ENCODE measurements around the gene FRMD5. TPM values are rescaled to one million over a fixed set of nuclear protein-coding genes. Genes with fewer than 3 reads are reported as not detected.
A peak's percentile ranks its signal among the peaks of the same experiment; 100 is the strongest.

Gene FRMD5
- total RNA-seq, 4 donors from 2014 or later = 0.31 to 0.72 TPM; not detected in 2

- WGBS = 10% methylated on average over 2 of the region's 2 CpGs
- Histone ChIP-seq H3K4me3 (no peak overlapping the region), H3K27me3 (peaks cover 10% of the 10 kb centered on the region), H3K27ac (no peak overlapping the region), H3K9me3 (no peaks in the 10 kb centered on the region), H3K36me3 (no peaks in the 10 kb centered on the region), H3K4me1 (no peaks in the 10 kb centered on the region)
- no peak for DNase-seq (ENCODE audit: low spot score in 2 of 2)
- TF ChIP-seq CTCF (IDR thresholded peaks at IDR 0.05) (no peak), POLR2AphosphoS5 (IDR thresholded peaks at IDR 0.05) (no peak), EP300 (IDR thresholded peaks at IDR 0.05) (no peak), POLR2A (IDR thresholded peaks at IDR 0.05) (no peak)
Observed at GRCh38 chr15:44207643-44208042, 12.6 kb upstream of the FRMD5 start.

- no peak overlapping the region for H3K4me3 ChIP-seq
- H3K27me3 ChIP-seq = peaks cover 19% of the 10 kb centered on the region
- H3K4me1 ChIP-seq = peaks cover 13% of the 10 kb centered on the region
- no peak for DNase-seq (ENCODE audit: low spot score in 2 of 2)
- WGBS = 75% methylated on average over 3 of the region's 3 CpGs
- no peaks in the 10 kb centered on the region for H3K9me3 ChIP-seq
- H3K27ac ChIP-seq = no peak overlapping the region
- H3K36me3 ChIP-seq = no peaks in the 10 kb centered on the region
- TF ChIP-seq POLR2AphosphoS5 (IDR thresholded peaks at IDR 0.05) (no peak), POLR2A (IDR thresholded peaks at IDR 0.05) (no peak), CTCF (IDR thresholded peaks at IDR 0.05) (no peak), EP300 (IDR thresholded peaks at IDR 0.05) (no peak)
Observed at GRCh38 chr15:44199393-44199792, 4.3 kb upstream of the FRMD5 start.

DNA sequence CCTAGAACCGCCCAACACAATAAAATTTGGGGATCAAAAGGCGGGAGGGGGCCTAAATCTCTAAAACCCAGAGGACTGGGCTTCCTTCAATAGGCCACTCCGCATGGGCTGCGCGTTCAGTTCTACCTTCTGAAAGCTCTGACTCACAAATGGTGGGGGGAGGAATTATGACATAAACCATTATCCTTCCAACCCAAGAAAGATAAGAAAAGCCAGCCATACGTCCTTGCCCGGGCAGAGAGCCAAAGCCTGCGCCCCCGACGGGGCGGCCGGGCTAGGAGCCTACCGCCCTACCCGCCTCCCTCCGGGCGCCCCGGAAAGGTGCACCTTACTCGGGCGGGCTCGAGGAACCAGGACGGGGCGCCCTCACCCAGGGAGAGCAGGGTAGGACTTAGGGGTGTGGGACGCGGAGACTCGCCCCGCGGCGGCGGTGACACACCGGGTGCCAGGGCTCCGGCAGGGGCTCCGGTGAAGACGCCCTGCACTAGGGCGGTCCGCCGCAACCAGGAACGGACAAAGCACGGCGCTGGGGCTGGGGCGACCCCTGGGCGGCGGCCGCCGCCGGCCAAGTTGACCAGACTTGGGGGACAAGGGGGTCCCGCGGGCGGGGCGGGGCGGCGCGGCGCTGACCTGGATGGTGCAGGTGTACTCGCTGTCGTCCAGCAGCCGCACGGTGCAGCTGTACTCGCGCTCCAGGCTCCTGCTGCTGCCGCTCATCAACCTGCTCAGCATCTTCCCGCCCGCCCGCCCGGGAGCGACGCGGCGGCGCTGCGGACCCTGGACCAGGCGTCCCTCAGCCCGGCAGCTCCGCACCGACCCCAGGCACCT, 534 bp downstream of the FRMD5 start:
- DNase-seq (ENCODE audit: low spot score in 2 of 2) = peak in 1 of 2 donors; percentile 59
- H3K4me3 ChIP-seq = peak overlapping the region; percentile 54
- WGBS = 4% methylated on average over 36 of the region's 74 CpGs
- H3K9me3 ChIP-seq = no peaks in the 10 kb centered on the region
- peaks cover 53% of the 10 kb centered on the region for H3K27me3 ChIP-seq
- peaks cover 22% of the 10 kb centered on the region for H3K4me1 ChIP-seq
- no peak for TF ChIP-seq EP300 (IDR thresholded peaks at IDR 0.05)
- no peak for TF ChIP-seq POLR2A (IDR thresholded peaks at IDR 0.05)
- TF ChIP-seq POLR2AphosphoS5 (IDR thresholded peaks at IDR 0.05) = no peak
- TF ChIP-seq CTCF (IDR thresholded peaks at IDR 0.05) = no peak
- no peak overlapping the region for H3K27ac ChIP-seq
- H3K36me3 ChIP-seq = no peaks in the 10 kb centered on the region

DNA sequence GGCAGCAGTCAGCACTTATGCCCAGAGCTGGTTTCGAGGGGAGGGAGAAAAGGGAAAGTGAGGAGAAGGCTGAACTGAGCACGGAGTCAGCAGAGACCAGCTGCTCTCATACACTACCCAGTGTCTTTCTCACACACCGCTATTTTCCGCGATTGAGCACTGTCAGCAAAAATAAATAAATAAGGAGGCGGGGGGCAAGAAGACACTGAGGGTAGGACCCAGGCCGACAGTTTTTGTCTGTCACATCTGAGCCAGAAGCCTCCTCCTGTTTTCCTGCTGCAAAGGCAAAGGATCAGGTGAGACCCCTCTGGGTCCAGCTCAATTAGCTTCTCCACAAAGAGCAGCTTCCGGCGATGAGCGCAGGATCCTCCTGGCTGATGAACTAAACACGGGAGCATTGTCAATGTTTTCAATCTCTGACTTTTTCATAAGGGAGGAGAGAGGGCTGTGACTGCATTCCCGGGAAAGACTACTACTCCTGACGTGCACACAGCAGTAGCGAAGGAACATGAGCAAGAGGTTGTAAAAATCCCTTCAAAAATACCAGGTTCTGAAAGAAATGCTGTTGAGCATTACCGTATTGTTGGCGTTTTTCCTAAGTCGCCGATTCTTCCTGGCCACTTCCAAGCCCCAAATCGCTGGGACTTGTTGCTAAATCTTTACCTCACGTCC, 1.3 kb downstream of the FRMD5 start:
- H3K27ac ChIP-seq = no peak overlapping the region
- TF ChIP-seq CTCF (IDR thresholded peaks at IDR 0.05) (no peak), POLR2AphosphoS5 (IDR thresholded peaks at IDR 0.05) (no peak), EP300 (IDR thresholded peaks at IDR 0.05) (no peak), POLR2A (IDR thresholded peaks at IDR 0.05) (no peak)
- H3K9me3 ChIP-seq = no peaks in the 10 kb centered on the region
- no peaks in the 10 kb centered on the region for H3K36me3 ChIP-seq
- WGBS = 11% methylated on average over 20 of the region's 20 CpGs
- DNase-seq (ENCODE audit: low spot score in 2 of 2) = no peak
- peaks cover 60% of the 10 kb centered on the region for H3K27me3 ChIP-seq
- H3K4me1 ChIP-seq = peaks cover 22% of the 10 kb centered on the region
- H3K4me3 ChIP-seq = peak overlapping the region; percentile 54

GRCh38 chr15:44188795-44189194, 6.3 kb downstream of the FRMD5 start:
- Histone ChIP-seq H3K27ac (no peak overlapping the region), H3K4me3 (no peak overlapping the region), H3K4me1 (peaks cover 3% of the 10 kb centered on the region), H3K27me3 (peaks cover 40% of the 10 kb centered on the region), H3K9me3 (no peaks in the 10 kb centered on the region), H3K36me3 (no peaks in the 10 kb centered on the region)
- no peak for DNase-seq (ENCODE audit: low spot score in 2 of 2)
- WGBS = 78% methylated on average over 4 of the region's 4 CpGs
- no peak for TF ChIP-seq POLR2A (IDR thresholded peaks at IDR 0.05)
- TF ChIP-seq POLR2AphosphoS5 (IDR thresholded peaks at IDR 0.05) = no peak
- TF ChIP-seq CTCF (IDR thresholded peaks at IDR 0.05) = no peak
- no peak for TF ChIP-seq EP300 (IDR thresholded peaks at IDR 0.05)
